ENCODE results near the gene PIEZO1.

GRCh38 chr16:88672776-88673175 is 112.2 kb downstream of the PIEZO1 start:
- TF ChIP-seq, protein P1, sequence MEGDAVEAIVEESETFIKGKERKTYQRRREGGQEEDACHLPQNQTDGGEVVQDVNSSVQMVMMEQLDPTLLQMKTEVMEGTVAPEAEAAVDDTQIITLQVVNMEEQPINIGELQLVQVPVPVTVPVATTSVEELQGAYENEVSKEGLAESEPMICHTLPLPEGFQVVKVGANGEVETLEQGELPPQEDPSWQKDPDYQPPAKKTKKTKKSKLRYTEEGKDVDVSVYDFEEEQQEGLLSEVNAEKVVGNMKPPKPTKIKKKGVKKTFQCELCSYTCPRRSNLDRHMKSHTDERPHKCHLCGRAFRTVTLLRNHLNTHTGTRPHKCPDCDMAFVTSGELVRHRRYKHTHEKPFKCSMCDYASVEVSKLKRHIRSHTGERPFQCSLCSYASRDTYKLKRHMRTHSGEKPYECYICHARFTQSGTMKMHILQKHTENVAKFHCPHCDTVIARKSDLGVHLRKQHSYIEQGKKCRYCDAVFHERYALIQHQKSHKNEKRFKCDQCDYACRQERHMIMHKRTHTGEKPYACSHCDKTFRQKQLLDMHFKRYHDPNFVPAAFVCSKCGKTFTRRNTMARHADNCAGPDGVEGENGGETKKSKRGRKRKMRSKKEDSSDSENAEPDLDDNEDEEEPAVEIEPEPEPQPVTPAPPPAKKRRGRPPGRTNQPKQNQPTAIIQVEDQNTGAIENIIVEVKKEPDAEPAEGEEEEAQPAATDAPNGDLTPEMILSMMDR (IDR thresholded peaks at IDR 0.05; ENCODE audit: insufficient read depth, low read depth, low read length) = peak; percentile 13
- TF ChIP-seq EZH2 (IDR thresholded peaks at IDR 0.05; ENCODE audit: insufficient read depth, low read length) = no peak

Measured in astrocyte (in vitro differentiated cells and primary cell).